ENCODE results near the gene SLC16A7. TPM values are rescaled to one million over a fixed set of nuclear protein-coding genes. Genes with fewer than 3 reads are reported as not detected.
A peak's percentile ranks its signal among the peaks of the same experiment; 100 is the strongest.

SLC16A7 gene, protein sequence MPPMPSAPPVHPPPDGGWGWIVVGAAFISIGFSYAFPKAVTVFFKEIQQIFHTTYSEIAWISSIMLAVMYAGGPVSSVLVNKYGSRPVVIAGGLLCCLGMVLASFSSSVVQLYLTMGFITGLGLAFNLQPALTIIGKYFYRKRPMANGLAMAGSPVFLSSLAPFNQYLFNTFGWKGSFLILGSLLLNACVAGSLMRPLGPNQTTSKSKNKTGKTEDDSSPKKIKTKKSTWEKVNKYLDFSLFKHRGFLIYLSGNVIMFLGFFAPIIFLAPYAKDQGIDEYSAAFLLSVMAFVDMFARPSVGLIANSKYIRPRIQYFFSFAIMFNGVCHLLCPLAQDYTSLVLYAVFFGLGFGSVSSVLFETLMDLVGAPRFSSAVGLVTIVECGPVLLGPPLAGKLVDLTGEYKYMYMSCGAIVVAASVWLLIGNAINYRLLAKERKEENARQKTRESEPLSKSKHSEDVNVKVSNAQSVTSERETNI
- total RNA-seq = 26.0 TPM
- long read RNA-seq, partial matches to known transcripts = 1 of 7 reads
- long read RNA-seq, other reads (novel, unspliced or antisense) = 5 of 7 reads

DNA sequence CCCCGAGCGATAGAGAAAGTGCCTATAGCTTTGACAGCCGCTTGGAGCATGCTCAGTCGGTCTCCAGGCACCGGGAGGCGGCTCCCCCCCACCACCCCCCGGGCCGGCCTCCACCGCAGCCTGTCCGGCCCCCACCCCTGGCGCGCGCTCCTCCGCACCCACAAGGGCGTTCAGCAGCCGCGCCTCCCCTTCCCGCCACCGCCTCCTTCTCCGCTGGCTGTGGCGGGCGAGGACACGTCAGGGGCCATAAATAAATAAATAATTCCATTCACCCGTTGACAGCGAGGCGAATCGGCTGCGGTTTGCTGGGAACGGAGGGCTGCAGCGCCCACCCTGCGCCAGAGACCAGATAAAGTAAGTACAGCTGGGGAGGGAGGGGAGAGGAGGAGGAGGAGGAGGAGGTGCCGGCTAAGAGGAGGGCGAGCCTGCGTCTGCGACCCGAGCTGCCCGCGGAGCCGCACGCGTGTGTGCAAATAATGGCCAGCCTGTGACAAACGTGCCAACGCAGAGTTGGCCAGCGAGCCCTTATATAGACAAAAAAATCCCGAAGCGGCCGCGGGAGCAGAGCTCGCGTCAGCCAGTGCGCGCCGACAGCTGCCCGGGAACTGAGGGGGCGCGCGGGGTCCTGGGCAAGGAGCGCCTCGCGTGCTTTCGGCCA lies at the start of gene SLC16A7:
SLC16A7 (plus strand) TSS at position 147 of the 658 bp plus-strand sequence. CDS start 108,773 bp downstream, outside the sequence.
- H3K36me3 ChIP-seq = no peaks in the 10 kb centered on the region
- no peaks in the 10 kb centered on the region for H3K27me3 ChIP-seq
- TF ChIP-seq, protein P1, sequence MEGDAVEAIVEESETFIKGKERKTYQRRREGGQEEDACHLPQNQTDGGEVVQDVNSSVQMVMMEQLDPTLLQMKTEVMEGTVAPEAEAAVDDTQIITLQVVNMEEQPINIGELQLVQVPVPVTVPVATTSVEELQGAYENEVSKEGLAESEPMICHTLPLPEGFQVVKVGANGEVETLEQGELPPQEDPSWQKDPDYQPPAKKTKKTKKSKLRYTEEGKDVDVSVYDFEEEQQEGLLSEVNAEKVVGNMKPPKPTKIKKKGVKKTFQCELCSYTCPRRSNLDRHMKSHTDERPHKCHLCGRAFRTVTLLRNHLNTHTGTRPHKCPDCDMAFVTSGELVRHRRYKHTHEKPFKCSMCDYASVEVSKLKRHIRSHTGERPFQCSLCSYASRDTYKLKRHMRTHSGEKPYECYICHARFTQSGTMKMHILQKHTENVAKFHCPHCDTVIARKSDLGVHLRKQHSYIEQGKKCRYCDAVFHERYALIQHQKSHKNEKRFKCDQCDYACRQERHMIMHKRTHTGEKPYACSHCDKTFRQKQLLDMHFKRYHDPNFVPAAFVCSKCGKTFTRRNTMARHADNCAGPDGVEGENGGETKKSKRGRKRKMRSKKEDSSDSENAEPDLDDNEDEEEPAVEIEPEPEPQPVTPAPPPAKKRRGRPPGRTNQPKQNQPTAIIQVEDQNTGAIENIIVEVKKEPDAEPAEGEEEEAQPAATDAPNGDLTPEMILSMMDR (IDR thresholded peaks at IDR 0.05) = no peak
- no peaks in the 10 kb centered on the region for H3K9me3 ChIP-seq
- peak within 1 kb of the TSS; percentile 78 for H3K4me3 ChIP-seq
- ATAC-seq (peak; percentile 92), DNase-seq (peak; percentile 94)
- intact Hi-C loops (cut with DNase I) = no loop called here
- H3K27ac ChIP-seq = peak within 1 kb of the TSS; percentile 96
- H3K4me1 ChIP-seq = peaks cover 19% of the 10 kb centered on the region

DNA sequence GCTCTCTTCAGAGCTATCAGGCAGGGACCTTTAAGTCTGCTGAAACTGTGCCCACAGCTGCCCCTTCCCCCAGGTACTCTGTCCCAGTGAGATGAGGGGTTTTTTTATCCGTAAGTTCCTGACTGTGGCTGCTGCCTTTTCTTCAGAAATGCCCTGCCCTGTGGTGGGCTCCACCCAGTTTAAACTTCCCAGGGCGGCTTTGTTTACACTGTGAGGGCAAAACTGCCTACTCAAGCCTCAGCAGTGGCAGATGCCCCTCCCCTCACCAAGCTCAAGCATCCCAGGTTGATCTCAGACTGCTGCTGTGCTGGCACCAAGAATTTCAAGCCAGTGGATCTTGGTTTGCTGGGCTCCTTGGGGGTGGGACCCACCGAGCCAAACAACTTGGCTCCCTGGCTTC lies 46.9 kb upstream of the SLC16A7 start:
- ATAC-seq = no peak
- H3K27me3 ChIP-seq = no peaks in the 10 kb centered on the region
- no peak for DNase-seq

DNA sequence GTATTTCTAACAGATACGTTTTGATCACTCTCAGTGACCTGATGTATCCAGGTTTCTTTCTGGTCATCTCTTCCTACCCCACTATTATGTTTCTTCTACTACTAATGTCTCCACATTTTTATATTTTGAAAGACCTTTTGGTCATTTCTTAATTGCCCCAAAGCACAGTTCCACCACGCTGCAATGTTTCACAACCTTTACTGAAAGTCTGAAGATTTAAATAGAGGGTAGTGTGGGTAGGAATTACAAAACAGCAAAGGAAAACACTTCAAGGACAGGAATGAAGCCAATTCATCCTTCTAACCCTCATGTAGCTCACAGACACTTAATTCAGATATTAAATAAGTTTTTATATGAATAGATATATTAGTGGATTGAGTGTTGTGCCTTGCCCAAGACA lies 36.1 kb upstream of the SLC16A7 start:
- ATAC-seq = peak; percentile 34

More for the DNA sequence above, 46.9 kb upstream of the SLC16A7 start:
- H3K36me3 ChIP-seq = no peaks in the 10 kb centered on the region
- no peaks in the 10 kb centered on the region for H3K9me3 ChIP-seq
- intact Hi-C loops (cut with DNase I) = no loop called here
- H3K4me1 ChIP-seq = no peaks in the 10 kb centered on the region
- H3K27ac ChIP-seq = no peak overlapping the region
- TF ChIP-seq, protein P1 (IDR thresholded peaks at IDR 0.05) = no peak
- H3K4me3 ChIP-seq = no peak overlapping the region

DNA sequence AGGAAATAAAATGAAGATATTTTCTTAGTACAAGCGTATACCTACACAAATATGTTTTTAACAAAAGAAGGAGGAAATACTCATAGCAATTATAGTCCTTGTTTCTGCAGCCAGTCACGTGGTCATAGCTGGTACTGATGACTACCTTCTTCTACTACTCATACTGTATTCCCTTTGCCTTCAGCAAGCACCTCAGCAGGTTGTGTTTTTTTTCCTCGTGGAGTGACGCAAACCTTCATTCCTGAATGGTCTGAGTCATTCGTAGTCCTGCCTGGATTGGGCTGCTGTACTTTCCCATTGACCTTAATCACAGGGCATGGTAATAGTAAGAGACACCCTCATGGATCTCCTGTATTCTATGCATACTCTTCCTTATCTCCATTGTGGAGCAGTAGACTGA lies 25.7 kb upstream of the SLC16A7 start:
- TF ChIP-seq, protein P1 (IDR thresholded peaks at IDR 0.05) = no peak
- H3K36me3 ChIP-seq = no peaks in the 10 kb centered on the region
- no peak for DNase-seq
- H3K9me3 ChIP-seq = no peaks in the 10 kb centered on the region
- intact Hi-C loops (cut with DNase I) = no loop called here
- H3K27ac ChIP-seq = no peak overlapping the region
- H3K27me3 ChIP-seq = no peaks in the 10 kb centered on the region
- H3K4me1 ChIP-seq = no peaks in the 10 kb centered on the region
- H3K4me3 ChIP-seq = no peak overlapping the region
- ATAC-seq = no peak

More for the DNA sequence above, 36.1 kb upstream of the SLC16A7 start:
- intact Hi-C loops (cut with DNase I) = no loop called here
- Histone ChIP-seq H3K4me1 (no peaks in the 10 kb centered on the region), H3K27ac (no peak overlapping the region), H3K4me3 (no peak overlapping the region), H3K36me3 (no peaks in the 10 kb centered on the region), H3K27me3 (no peaks in the 10 kb centered on the region), H3K9me3 (no peaks in the 10 kb centered on the region)
- DNase-seq = no peak
- TF ChIP-seq, protein P1 (IDR thresholded peaks at IDR 0.05) = no peak

- intact Hi-C loops (cut with DNase I) = no loop called here
- no peaks in the 10 kb centered on the region for H3K4me1 ChIP-seq
- no peaks in the 10 kb centered on the region for H3K27me3 ChIP-seq
- no peak for ATAC-seq
- H3K36me3 ChIP-seq = no peaks in the 10 kb centered on the region
- TF ChIP-seq, protein P1 (IDR thresholded peaks at IDR 0.05) = no peak
- no peaks in the 10 kb centered on the region for H3K9me3 ChIP-seq
- H3K27ac ChIP-seq = no peak overlapping the region
- DNase-seq = no peak
- no peak overlapping the region for H3K4me3 ChIP-seq
These were observed 21.4 kb upstream of the SLC16A7 start for GRCh38 chr12:59574406-59574805.

Measured in upper lobe of right lung (tissue), 1 donor.